GM12878 (cell line): ENCODE results near the gene C2CD4D. TPM values are rescaled to one million over a fixed set of nuclear protein-coding genes. Genes with fewer than 3 reads are reported as not detected.

Experiments used
- ATAC-seq: fragments of 200-7000 bp; cut with Tn5 transposase; 3 replicates; pipeline ENCODE4 v1.9.1; 2020; ENCODE audit warnings: mild to moderate bottlenecking, moderate library complexity
- BruUV-seq: library from RNA; stranded (reverse); fragments of 400-500 nt; replicated peaks from 2 replicates; lab custom pipeline; 2021; lab: Mats Ljungman, UMichigan
- CTCF ChIA-PET: fragments of 300-600 bp; sonication (Branson Sonifier 250); formaldehyde crosslinking; extraction: SDS; loops from one replicate; lab custom pipeline; 2021; ENCODE audit warnings: inconsistent platforms; lab: Yijun Ruan, JAX
- POLR2A ChIA-PET: fragments of 350-600 bp; formaldehyde crosslinking; extraction: SDS; loops from one replicate; lab custom pipeline; 2021; ENCODE audit warnings: inconsistent platforms; lab: Charles Lee
- RAD21 ChIA-PET: fragments of 300-600 bp; sonication (Branson Sonifier 250); formaldehyde crosslinking; loops from one replicate; lab custom pipeline; 2023; ENCODE audit warnings: antibody characterized with exemption; ENCODE audit not compliant: unreplicated experiment; lab: Charles Lee
- SMC1A ChIA-PET: fragments of 300-600 bp; sonication (Branson Sonifier 250); formaldehyde crosslinking; loops from one replicate; lab custom pipeline; 2023; ENCODE audit not compliant: unreplicated experiment, uncharacterized antibody; lab: Charles Lee
- DNase-seq: peaks from one replicate; pipeline ENCODE4 v3.0.0-alpha.2; 2011; ENCODE audit warnings: low read depth, low spot score
- FAIRE-seq: peaks from 3 replicates; lab custom pipeline; 2011; peaks lifted over from hg19 to GRCh38; lab: Jason Lieb, UNC
- H2AFZ ChIP-seq: 2 replicates; pipeline ENCODE4 v1.6.0; 2011; ENCODE audit warnings: low read depth, low read length, control low read depth; ENCODE audit not compliant: control insufficient read depth
- H3K27ac ChIP-seq: 2 replicates; pipeline ENCODE4 v1.5.1; 2011; ENCODE audit warnings: control low read depth; ENCODE audit not compliant: control insufficient read depth, insufficient read depth
- H3K27me3 ChIP-seq, 2 experiments: replicated peaks in 1 of 2; 2 replicates each; pipeline versions ENCODE4 v1.6.0 to v1.6.1; 2011; ENCODE audit warnings: low read length in 1 of 2; ENCODE audit not compliant: control insufficient read depth in 2 of 2, insufficient read depth in 2 of 2
- H3K36me3 ChIP-seq, 2 experiments: 2 replicates each; pipeline ENCODE4 v1.5.1; 2011; ENCODE audit warnings: low read length in 1 of 2; ENCODE audit not compliant: control insufficient read depth in 2 of 2, insufficient read depth in 2 of 2
- H3K4me1 ChIP-seq: 2 replicates; pipeline ENCODE4 v1.6.1; 2011; ENCODE audit warnings: mild to moderate bottlenecking, low read length, moderate library complexity, mixed read lengths; ENCODE audit not compliant: control insufficient read depth, insufficient read depth
- H3K4me2 ChIP-seq: 2 replicates; pipeline ENCODE4 v1.6.0; 2011; ENCODE audit warnings: control low read depth; ENCODE audit not compliant: control insufficient read depth, insufficient read depth
- H3K4me3 ChIP-seq: fragments of 200-600 bp; sonication (generic); 2 replicates; pipeline ENCODE4 v1.5.1; 2016
- H3K79me2 ChIP-seq: 2 replicates; pipeline ENCODE4 v1.6.0; 2011; ENCODE audit warnings: low read length; ENCODE audit not compliant: control insufficient read depth, insufficient read depth
- H3K9ac ChIP-seq: 2 replicates; pipeline ENCODE4 v1.8.0; 2011; ENCODE audit warnings: low read length, control low read depth, mixed read lengths; ENCODE audit not compliant: control insufficient read depth, insufficient read depth
- H3K9me3 ChIP-seq: replicated peaks from 3 replicates; pipeline ENCODE4 v1.5.1; 2011; ENCODE audit warnings: mild to moderate bottlenecking, low read length; ENCODE audit not compliant: control insufficient read depth, insufficient read depth
- H4K20me1 ChIP-seq: 2 replicates; pipeline ENCODE4 v1.6.0; 2011; ENCODE audit not compliant: control insufficient read depth, insufficient read depth
- BHLHE40 ChIP-seq, 2 experiments: fragments of 450-650 bp in 1 of 2; IDR thresholded peaks; 2 replicates each; pipeline ENCODE4 v1.6.1; 2011 to 2017; ENCODE audit warnings: low read depth in 2 of 2, borderline replicate concordance in 1 of 2, improper control_type of control experiment in 1 of 2, low read length in 1 of 2, mild to moderate bottlenecking in 1 of 2
- CHD1 ChIP-seq: IDR thresholded peaks from 2 replicates; pipeline ENCODE4 v1.6.1; 2012; ENCODE audit warnings: low read depth, low read length, improper control_type of control experiment
- FOXM1 ChIP-seq: IDR thresholded peaks from 2 replicates; pipeline ENCODE4 v1.6.1; 2012; ENCODE audit warnings: low read depth, mild to moderate bottlenecking, inconsistent platforms, low read length, moderate library complexity
- HDAC6 ChIP-seq: fragments of 200-600 bp; sonication (generic); IDR thresholded peaks from one replicate; pipeline ENCODE4 v1.8.0; 2017; ENCODE audit warnings: antibody characterized with exemption; ENCODE audit not compliant: unreplicated experiment
- MTA2 ChIP-seq: fragments of 450-650 bp; IDR thresholded peaks from 2 replicates; pipeline ENCODE4 v1.6.1; 2016; ENCODE audit warnings: low read depth, mild to moderate bottlenecking, moderate library complexity
- NBN ChIP-seq: fragments of 450-650 bp; IDR thresholded peaks from 2 replicates; pipeline ENCODE4 v1.6.1; 2016
- RAD51 ChIP-seq: fragments of 450-650 bp; IDR thresholded peaks from 2 replicates; pipeline ENCODE4 v1.6.1; 2016; ENCODE audit warnings: moderate library complexity, mild to moderate bottlenecking, inconsistent platforms
- WGBS: methylation state at CpG from one replicate; pipeline ENCODE4 v1.1.6; 2016; ENCODE audit warnings: low lambda C conversion rate; ENCODE audit not compliant: insufficient replicate concordance, insufficient coverage; ENCODE audit errors: missing lambda C conversion rate; 5-methylcytosine and 5-hydroxymethylcytosine counted together
- in situ Hi-C: fragments of 300-500 bp; cut with MboI; formaldehyde crosslinking; loops from 9 replicates; pipeline ENCODE4 v1.14.3; 2018; ENCODE audit warnings: mixed read lengths
- intact Hi-C: fragments of 100-400 bp; cut with micrococcal nuclease; formaldehyde crosslinking; loops from one replicate; pipeline ENCODE4 v1.14.2; 2022; ENCODE audit not compliant: unreplicated experiment
- polyA plus RNA-seq, 11 experiments: library from polyadenylated mRNA; depleted of rRNA in 4 of 11; unstranded in 6 of 11; stranded (reverse) in 5 of 11; fragments of >200 nt; fragmentation: Nextera tagmentation in 4 of 11; fragmentation: Illumina TruSeq in 1 of 11; extraction: Ambion mirVana in 4 of 11; extraction: Trizol in 1 of 11; gene quantifications; 1 replicate in 1 of 11; 2 replicates in 10 of 11; pipeline versions ENCODE4 v1.2.1 to v1.2.3, GENCODE V29; 2011 to 2016; ENCODE audit warnings: inconsistent platforms in 2 of 11, missing spikeins in 2 of 11, low read depth in 1 of 11
- total RNA-seq, 4 experiments: library from RNA; depleted of rRNA in 3 of 4; stranded (reverse); fragments of >200 nt in 3 of 4; fragmentation: Illumina TruSeq in 1 of 4; extraction: Trizol in 1 of 4; gene quantifications; 2 replicates each; pipeline versions ENCODE4 v1.2.1 to v1.2.3, GENCODE V29; 2013 to 2021
- TF ChIP-seq, protein P1 (sequence below): fragments of 450-650 bp; IDR thresholded peaks from 2 replicates; pipeline ENCODE4 v1.6.1; 2017; ENCODE audit warnings: low read depth, mild to moderate bottlenecking, moderate library complexity
- TF ChIP-seq, protein P2 (sequence below): IDR thresholded peaks from 2 replicates; pipeline ENCODE4 v1.6.1; 2011; ENCODE audit warnings: low read depth, low read length, improper control_type of control experiment, borderline replicate concordance
- TF ChIP-seq, protein P3 (sequence below): fragments of 450-650 bp; IDR thresholded peaks from 2 replicates; pipeline ENCODE4 v1.6.1; 2017; ENCODE audit warnings: mild to moderate bottlenecking, moderate library complexity

Gene C2CD4D
- total and polyA plus RNA-seq, 10 of the 15 experiments (the other 5 are each of a cell fraction or from before 2014, with no cell fraction given), result 0.03 to 0.67 (median 0.13) TPM; not detected in 4

DNA sequence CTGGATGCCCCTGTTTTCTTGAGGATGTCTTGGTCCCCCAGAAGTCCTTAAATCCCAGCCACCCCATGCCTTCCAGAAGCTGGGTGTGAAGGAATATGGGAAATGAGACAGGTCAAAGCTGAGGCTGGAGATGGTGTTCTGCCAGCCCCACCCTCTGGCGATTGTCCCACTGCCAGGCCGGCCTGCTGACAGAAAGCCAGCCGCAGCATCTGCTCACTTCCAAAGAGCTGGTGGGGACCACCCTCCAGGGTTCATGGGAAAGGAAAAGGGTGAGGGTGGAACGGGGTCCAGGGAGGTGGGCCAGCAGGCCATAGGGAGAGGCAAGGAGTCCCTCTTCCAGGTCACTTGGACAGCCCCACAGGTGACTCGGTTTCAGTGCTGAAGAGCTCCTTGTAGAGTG lies 32.5 kb downstream of the C2CD4D start:
- Histone ChIP-seq H3K36me3 (no peaks in the 10 kb centered on the region), H4K20me1 (no peaks in the 10 kb centered on the region), H3K27ac (no peak overlapping the region), H3K79me2 (no peaks in the 10 kb centered on the region), H3K4me2 (no peak overlapping the region), H2AFZ (no peak overlapping the region), H3K27me3 (peaks cover 0 to 5% of the 10 kb centered on the region in 2 experiments; a peak in 3 of 4 replicates), H3K4me1 (peaks cover 6% of the 10 kb centered on the region; the same call in 1 of the 2 replicates)
- SMC1A ChIA-PET, result interaction anchor here (0.8 to 1.0 kb wide), 2 partner anchors 13 to 35 kb away, joined by 3 read pairs; no protein-coding TSS in a partner anchor
- POLR2A ChIA-PET, result no interaction called here
- CTCF ChIA-PET, result interaction anchor here (1.1 kb wide), 1 partner anchor 29 kb away, joined by 4 read pairs; no protein-coding TSS in a partner anchor
- DNase-seq, result no peak
- ATAC-seq, result no peak
- FAIRE-seq, result no peak
- intact Hi-C loops, result no loop called here
- no peak for TF ChIP-seq BHLHE40 (IDR thresholded peaks at IDR 0.05; ENCODE audit: borderline replicate concordance in 1 of 2, low read depth in 2 of 2, low read length in 1 of 2)
- TF ChIP-seq, protein P1, sequence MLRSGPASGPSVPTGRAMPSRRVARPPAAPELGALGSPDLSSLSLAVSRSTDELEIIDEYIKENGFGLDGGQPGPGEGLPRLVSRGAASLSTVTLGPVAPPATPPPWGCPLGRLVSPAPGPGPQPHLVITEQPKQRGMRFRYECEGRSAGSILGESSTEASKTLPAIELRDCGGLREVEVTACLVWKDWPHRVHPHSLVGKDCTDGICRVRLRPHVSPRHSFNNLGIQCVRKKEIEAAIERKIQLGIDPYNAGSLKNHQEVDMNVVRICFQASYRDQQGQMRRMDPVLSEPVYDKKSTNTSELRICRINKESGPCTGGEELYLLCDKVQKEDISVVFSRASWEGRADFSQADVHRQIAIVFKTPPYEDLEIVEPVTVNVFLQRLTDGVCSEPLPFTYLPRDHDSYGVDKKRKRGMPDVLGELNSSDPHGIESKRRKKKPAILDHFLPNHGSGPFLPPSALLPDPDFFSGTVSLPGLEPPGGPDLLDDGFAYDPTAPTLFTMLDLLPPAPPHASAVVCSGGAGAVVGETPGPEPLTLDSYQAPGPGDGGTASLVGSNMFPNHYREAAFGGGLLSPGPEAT, result no peak
- TF ChIP-seq HDAC6, result no peak
- no peak for TF ChIP-seq RAD51
- TF ChIP-seq, all 136 proteins: peak for 0
- BruUV-seq, result no TSS peak
- Histone ChIP-seq H3K9ac (no peak overlapping the region), H3K9me3 (no peaks in the 10 kb centered on the region), H3K4me3 (no peak overlapping the region)
- RAD21 ChIA-PET, result no interaction called here
- in situ Hi-C loops, result no loop called here
- 55% methylated on average over 5 of the region's 5 CpGs for WGBS

DNA sequence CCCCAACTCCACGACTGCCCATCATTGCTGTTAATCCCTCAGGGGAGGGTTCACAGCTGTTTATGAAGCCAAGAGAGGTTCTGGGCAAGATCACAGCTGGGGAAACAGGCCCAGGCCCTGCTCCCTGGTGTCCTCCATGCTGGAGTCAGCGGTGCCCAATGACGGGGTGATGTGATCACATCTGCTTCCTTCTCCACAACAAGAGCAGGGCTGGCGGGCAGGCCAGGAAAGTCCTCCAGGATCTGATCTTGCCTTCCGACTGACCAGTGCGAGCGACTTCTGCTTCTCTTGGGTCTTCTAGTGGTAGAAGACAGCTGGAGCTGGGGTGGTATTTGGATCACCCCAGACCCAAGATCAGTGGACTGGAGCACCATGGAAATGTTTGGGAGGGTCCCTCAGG lies 33.5 kb downstream of the C2CD4D start:
- Histone ChIP-seq H3K4me2 (no peak overlapping the region), H3K79me2 (no peaks in the 10 kb centered on the region), H3K4me1 (peaks cover 6% of the 10 kb centered on the region; the same call in 1 of the 2 replicates), H3K27ac (no peak overlapping the region), H2AFZ (no peak overlapping the region), H3K4me3 (no peak overlapping the region), H3K36me3 (no peaks in the 10 kb centered on the region), H4K20me1 (no peaks in the 10 kb centered on the region), H3K27me3 (peaks cover 0 to 5% of the 10 kb centered on the region in 2 experiments; a peak in 3 of 4 replicates), H3K9ac (no peak overlapping the region), H3K9me3 (no peaks in the 10 kb centered on the region)
- FAIRE-seq (no peak), DNase-seq (no peak), ATAC-seq (no peak)
- ChIA-PET SMC1A (interaction anchor here (1.0 kb wide), 1 partner anchor 14 kb away, joined by 3 read pairs; no protein-coding TSS in a partner anchor), POLR2A (no interaction called here), CTCF (interaction anchor here (1.1 kb wide), 1 partner anchor 30 kb away, joined by 4 read pairs; no protein-coding TSS in a partner anchor), RAD21 (no interaction called here)
- intact Hi-C loops (no loop called here), in situ Hi-C loops (no loop called here)
- BruUV-seq, result no TSS peak
- WGBS, result 57% methylated on average over 7 of the region's 7 CpGs
- TF ChIP-seq, protein P2, sequence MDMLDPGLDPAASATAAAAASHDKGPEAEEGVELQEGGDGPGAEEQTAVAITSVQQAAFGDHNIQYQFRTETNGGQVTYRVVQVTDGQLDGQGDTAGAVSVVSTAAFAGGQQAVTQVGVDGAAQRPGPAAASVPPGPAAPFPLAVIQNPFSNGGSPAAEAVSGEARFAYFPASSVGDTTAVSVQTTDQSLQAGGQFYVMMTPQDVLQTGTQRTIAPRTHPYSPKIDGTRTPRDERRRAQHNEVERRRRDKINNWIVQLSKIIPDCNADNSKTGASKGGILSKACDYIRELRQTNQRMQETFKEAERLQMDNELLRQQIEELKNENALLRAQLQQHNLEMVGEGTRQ, result no peak
- TF ChIP-seq FOXM1, result no peak
- TF ChIP-seq CHD1, result no peak
- TF ChIP-seq, protein P3, sequence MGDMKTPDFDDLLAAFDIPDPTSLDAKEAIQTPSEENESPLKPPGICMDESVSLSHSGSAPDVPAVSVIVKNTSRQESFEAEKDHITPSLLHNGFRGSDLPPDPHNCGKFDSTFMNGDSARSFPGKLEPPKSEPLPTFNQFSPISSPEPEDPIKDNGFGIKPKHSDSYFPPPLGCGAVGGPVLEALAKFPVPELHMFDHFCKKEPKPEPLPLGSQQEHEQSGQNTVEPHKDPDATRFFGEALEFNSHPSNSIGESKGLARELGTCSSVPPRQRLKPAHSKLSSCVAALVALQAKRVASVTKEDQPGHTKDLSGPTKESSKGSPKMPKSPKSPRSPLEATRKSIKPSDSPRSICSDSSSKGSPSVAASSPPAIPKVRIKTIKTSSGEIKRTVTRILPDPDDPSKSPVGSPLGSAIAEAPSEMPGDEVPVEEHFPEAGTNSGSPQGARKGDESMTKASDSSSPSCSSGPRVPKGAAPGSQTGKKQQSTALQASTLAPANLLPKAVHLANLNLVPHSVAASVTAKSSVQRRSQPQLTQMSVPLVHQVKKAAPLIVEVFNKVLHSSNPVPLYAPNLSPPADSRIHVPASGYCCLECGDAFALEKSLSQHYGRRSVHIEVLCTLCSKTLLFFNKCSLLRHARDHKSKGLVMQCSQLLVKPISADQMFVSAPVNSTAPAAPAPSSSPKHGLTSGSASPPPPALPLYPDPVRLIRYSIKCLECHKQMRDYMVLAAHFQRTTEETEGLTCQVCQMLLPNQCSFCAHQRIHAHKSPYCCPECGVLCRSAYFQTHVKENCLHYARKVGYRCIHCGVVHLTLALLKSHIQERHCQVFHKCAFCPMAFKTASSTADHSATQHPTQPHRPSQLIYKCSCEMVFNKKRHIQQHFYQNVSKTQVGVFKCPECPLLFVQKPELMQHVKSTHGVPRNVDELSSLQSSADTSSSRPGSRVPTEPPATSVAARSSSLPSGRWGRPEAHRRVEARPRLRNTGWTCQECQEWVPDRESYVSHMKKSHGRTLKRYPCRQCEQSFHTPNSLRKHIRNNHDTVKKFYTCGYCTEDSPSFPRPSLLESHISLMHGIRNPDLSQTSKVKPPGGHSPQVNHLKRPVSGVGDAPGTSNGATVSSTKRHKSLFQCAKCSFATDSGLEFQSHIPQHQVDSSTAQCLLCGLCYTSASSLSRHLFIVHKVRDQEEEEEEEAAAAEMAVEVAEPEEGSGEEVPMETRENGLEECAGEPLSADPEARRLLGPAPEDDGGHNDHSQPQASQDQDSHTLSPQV, result no peak
- no peak for TF ChIP-seq MTA2
- no peak for TF ChIP-seq NBN
